ENCODE measurements around the gene RAB4A. TPM values are rescaled to one million over a fixed set of nuclear protein-coding genes. Genes with fewer than 3 reads are reported as not detected.

Gene RAB4A
- total and polyA plus RNA-seq, 2 of the 8 experiments (the other 6 are each of a cell fraction or from before 2014, with no cell fraction given) = 13.3 to 68.8 TPM

- TF ChIP-seq CHD7 (IDR thresholded peaks at IDR 0.05; ENCODE audit: insufficient replicate concordance, low read length) (no peak), SIRT6 (IDR thresholded peaks at IDR 0.05; ENCODE audit: low read length) (no peak), BCL11A (IDR thresholded peaks at IDR 0.05; ENCODE audit: low read depth in 2 of 2, low read length in 2 of 2) (no peak), KDM4A (IDR thresholded peaks at IDR 0.05; ENCODE audit: low read depth, low read length, severe bottlenecking) (no peak), SIN3A (conservative IDR thresholded peaks at IDR 0.05 in 1 of 2, IDR thresholded peaks at IDR 0.05 in 1 of 2; ENCODE audit: low read depth in 1 of 2, low read length in 2 of 2) (no peak), CREB1 (IDR thresholded peaks at IDR 0.05) (no peak), RFX5 (IDR thresholded peaks at IDR 0.05; ENCODE audit: borderline replicate concordance, low read depth, low read length) (no peak), MAFK (IDR thresholded peaks at IDR 0.05; ENCODE audit: low read depth, low read length) (no peak), TAF7 (optimal IDR thresholded peaks at IDR 0.05; ENCODE audit: borderline replicate concordance, low read depth, low read length) (no peak)
These were observed 68.6 kb downstream of the RAB4A start (continued) for GRCh38 chr1:229339520-229339919.
